ENCODE results near the gene FBXL19. TPM values are rescaled to one million over a fixed set of nuclear protein-coding genes. Genes with fewer than 3 reads are reported as not detected.
"Not testable (repeated sequence)": the region's sequence is repeated elsewhere in the genome, so short reads cannot be mapped to it uniquely, and the experiment has no call there.

Gene FBXL19
- total RNA-seq, 1 experiment from 2014 or later, result 14.2 TPM

DNA sequence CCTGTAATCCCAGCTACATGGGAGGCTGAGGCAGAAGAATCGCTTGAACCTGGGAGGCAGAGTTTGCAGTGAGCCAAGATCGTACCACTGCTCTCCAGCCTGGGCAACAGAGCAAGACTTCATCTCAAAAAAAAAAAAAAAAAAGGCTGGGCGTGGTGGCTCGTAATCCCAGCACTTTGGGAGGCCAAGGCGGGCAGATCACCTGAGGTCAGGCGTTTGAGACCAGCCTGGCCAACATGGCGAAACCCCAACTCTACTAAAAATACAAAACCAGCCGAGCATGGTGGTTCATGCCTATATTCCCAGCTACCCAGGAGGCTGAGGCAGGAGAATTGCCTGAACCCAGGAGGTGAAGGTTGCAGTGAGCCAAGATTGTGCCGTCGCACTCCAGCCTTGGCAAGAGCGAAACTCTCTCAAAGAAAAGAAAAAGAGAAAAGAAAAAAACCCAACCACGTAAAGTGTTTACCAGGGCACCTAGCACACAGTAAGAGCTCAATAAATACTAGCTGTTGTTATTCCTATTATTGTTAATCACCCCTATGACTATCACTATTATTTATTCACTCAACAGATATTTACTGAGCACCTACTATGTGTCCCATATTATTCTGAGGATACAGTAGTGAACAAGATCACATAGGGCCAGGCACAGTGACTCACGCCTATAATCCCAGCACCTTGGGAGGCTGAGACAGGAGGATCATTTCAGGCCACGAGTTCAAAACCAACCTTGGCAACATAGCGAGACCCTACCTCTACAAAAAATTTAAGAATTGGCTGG lies 32.1 kb upstream of the FBXL19 start:
- H3K27me3 ChIP-seq; H3K36me3 ChIP-seq; DNase-seq; H3K9me3 ChIP-seq (replicated peaks); H3K4me3 ChIP-seq; H3K27ac ChIP-seq; H3K4me1 ChIP-seq: not testable (repeated sequence)

DNA sequence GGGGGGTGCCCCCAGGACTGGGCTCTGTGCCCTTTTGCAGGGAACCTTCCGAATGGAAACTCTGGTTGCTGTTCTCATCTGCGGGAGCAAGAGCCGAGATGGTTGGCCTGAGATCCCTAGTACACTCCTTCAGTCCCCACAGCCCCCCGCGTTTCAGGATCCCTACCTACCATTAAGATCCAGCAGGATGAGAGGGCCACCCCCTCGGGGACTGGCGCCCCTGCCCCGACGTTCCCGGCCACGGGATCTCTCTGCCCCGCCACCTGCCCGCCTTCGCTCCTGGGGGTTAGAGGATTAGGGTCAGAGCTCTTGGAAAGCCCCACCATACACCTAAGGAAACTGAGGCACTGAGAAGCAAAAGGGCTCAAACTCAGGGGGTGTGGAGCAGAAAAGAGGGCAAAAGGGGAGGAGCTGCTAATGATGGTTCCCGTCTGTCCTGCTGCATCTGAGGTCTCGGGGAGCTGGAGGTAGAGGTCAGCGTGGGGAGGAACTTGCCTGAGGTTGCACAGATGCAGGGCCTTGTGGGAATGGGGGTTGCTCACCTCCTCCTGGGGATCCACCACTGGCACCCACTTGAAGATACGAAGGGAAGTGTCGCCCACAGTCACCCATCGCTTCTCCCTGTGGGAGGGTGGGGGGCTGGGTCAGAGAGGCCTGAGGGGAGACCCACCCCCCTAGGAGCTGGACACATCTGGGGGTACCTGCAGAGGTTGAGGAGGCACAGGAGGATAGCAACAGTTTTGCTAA lies 30.5 kb upstream of the FBXL19 start:
- H3K27me3 ChIP-seq, result no peaks in the 10 kb centered on the region
- H3K36me3 ChIP-seq, result peaks cover 3% of the 10 kb centered on the region; the same call in 1 of the 2 replicates
- no peaks in the 10 kb centered on the region for H3K9me3 ChIP-seq (replicated peaks)
- H3K27ac ChIP-seq, result no peak overlapping the region
- peaks cover 5% of the 10 kb centered on the region; the same call in 1 of the 2 replicates for H3K4me1 ChIP-seq
- peak overlapping the region; percentile 92 for H3K4me3 ChIP-seq
- DNase-seq, result no peak

DNA sequence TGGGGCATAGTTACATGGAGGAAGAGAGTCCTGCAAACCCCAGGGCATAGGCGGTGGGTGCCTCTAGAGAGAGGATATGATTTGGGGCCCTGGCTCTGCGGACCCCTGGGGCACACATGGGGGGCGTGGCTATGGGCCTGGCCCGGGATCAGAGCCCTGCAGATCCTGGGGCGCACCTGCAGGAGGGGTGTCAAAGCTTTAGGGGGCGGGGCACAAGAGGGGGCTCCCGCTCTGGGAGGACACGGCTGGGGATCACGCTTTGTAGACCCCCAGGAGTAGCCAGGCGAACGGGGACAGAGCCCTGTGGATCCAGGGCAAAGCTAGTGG lies 30.0 kb upstream of the FBXL19 start:
- Histone ChIP-seq H3K27me3 (no peaks in the 10 kb centered on the region), H3K27ac (peak overlapping the region; percentile 44; the same call in 1 of the 2 replicates), H3K36me3 (peaks cover 3% of the 10 kb centered on the region; the same call in 1 of the 2 replicates), H3K4me3 (peak overlapping the region; percentile 92), H3K4me1 (peaks cover 5% of the 10 kb centered on the region; the same call in 1 of the 2 replicates), H3K9me3 (replicated peaks) (no peaks in the 10 kb centered on the region)
- peak; percentile 26 to 38 for DNase-seq

DNA sequence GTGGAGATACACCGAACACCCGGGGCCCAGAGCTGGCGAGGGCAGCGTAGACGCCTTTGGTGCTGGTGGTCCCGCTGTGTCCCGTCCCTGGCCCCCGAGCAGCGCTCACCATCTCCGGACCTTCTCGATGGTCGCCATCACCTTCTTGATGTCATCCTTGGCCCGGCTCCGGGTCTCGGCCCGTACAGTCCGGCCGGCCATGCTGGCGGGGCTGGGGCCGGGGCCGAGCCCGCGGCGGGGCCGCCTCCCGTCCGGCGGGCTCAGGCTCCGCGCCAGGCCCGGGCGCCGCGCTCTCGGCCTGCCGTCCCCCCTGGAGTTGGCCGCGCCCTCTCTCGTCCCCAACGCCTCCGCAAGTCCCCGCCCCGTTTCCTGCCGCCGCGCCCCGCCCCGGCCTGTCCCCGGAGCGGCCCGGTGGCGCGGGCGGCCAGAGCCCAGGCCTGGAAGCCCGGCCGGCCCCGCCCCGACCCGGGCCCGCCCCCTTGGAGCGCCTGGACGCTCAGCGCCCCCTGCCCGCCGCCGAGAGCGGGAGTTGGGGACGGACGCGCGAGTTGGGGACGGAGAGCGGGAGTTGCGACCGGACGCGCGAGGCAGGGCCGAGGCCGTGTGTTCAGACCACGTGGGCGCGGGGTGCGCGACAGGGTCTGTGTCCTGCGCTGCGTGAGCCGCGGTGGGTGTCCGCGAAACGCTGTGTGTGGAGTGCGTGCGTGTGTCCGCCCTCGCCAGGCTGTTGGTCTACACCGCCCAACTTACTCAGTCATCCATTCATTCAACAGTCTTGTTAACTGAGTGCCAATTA lies 29.4 kb upstream of the FBXL19 start, which contains the start of gene BCL7C:
TSS of gene BCL7C (minus strand) at position 334 of the 796 bp plus-strand sequence. CDS start at position 201, 133 bp downstream.
- no peaks in the 10 kb centered on the region for H3K27me3 ChIP-seq
- H3K9me3 ChIP-seq (replicated peaks), result no peaks in the 10 kb centered on the region
- H3K27ac ChIP-seq, result peak within 1 kb of the TSS; percentile 44; the same call in 1 of the 2 replicates
- H3K4me1 ChIP-seq, result peaks cover 5% of the 10 kb centered on the region; the same call in 1 of the 2 replicates
- H3K36me3 ChIP-seq, result peaks cover 3% of the 10 kb centered on the region; the same call in 1 of the 2 replicates
- DNase-seq, result peak; percentile 90 to 91
- peak within 1 kb of the TSS; percentile 92 for H3K4me3 ChIP-seq

DNA sequence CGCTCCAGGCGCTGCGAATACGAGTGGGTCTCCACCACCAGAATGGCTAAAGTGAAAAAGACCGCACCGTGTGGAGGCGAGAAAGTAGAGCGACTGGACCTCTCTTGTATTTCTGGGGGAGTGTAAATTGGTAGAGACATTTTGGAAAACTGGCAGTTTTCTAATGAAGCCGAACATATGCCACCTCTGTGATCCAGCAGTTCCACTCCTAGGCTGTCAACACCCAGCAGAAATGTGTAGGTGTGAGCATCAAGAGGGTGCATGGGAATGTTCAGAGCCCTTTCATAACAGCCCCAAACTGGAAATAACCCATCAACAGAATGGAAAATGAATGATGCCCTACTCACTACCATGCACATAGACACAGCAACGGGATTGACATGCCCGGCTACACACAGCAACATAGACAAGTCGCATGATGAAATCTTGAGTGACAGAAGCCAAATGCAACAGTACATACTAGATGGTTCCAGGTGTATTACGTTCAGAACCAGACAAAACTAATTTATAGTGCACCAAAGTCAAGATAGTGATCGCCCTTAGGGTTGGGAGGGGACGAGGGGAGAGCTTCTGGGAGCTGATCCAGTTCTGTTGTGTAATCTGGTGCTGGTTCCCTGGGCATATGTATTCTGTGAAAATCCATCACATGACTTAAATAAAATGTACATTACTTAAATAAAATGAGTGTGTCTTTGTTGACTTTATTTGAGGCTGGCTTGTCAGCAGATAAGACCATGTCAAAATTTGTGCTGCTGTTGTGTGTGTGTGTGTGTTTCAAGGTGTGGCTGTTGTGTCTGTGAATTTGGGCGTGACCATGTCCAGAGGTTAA lies 28.6 kb upstream of the FBXL19 start:
- no peaks in the 10 kb centered on the region for H3K27me3 ChIP-seq
- peaks cover 3% of the 10 kb centered on the region; the same call in 1 of the 2 replicates for H3K36me3 ChIP-seq
- no peaks in the 10 kb centered on the region for H3K9me3 ChIP-seq (replicated peaks)
- H3K4me1 ChIP-seq, result peaks cover 5% of the 10 kb centered on the region; the same call in 1 of the 2 replicates
- peak overlapping the region; percentile 92 for H3K4me3 ChIP-seq
- H3K27ac ChIP-seq, result peak overlapping the region; percentile 34; the same call in 1 of the 2 replicates
- no peak for DNase-seq

DNA sequence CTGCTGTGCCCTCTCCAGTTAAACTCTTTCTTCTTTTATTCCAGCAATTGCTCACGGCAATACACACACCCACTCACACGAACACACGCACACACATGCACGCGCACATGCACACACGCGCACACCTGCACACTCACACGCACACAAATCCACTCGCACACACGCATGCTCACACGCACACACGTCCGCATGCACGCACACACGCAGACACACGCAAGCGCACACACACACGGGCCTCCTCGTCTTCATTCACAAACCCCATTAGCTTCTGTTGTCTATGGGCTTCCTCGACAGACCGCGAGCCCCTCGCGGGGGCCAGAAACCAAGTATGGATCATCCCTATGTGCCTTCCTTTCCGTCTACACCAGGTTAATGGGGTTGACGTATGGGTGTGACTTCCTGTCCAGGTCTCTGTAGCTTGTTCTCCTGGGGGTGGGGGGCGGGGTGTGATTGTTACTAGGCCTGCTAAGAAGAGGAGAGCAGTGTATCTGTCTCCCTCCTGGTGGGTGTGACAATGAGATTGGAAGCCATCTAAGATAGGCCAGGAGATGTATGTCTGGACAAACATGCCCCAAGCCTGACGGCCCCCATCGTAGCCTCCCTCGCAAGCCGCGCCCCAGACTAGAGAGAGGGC lies 27.6 kb upstream of the FBXL19 start:
- Histone ChIP-seq H3K27ac (peak overlapping the region; percentile 88), H3K4me1 (peaks cover 5% of the 10 kb centered on the region; the same call in 1 of the 2 replicates), H3K9me3 (replicated peaks) (no peaks in the 10 kb centered on the region), H3K4me3 (peak overlapping the region; percentile 64), H3K27me3 (no peaks in the 10 kb centered on the region), H3K36me3 (peaks cover 3% of the 10 kb centered on the region; the same call in 1 of the 2 replicates)
- DNase-seq, result no peak

DNA sequence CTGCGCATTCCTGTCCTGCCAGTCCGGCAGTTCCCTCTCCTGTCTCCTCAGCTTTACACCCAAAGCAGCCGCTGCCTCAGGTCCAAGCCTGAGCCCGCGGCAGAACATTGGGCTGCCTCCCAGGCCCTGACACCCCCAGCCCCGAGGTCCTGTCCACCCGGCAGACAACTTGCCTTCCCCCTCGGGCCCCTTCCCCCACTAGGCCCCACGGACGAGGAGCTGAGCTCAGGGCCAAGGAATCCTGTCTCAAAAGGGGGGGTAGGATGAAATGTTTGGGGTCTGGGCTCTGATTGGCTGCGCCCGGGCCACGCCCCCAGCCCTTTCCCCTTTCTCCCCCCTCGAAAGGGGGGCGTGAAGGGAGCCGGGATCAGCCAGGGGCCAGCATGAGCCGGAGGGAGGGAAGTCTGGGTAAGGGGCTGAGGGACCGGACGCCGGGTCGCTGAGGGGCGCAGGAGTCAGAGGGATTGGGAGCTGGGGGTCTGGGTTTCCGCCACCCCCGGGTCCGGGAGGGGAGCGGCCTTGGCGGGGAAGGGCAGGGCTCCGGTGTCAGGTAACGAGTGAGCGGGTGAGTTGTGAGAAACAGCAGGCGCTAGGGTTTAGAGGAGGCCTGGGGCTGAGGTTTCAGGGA lies 27.0 kb upstream of the FBXL19 start, which contains the start of gene CTF1:
TSS of gene CTF1 (plus strand) at position 354 of the 628 bp plus-strand sequence. CDS start at position 384, 30 bp downstream.
- Histone ChIP-seq H3K36me3 (peaks cover 2% of the 10 kb centered on the region; the same call in 1 of the 2 replicates), H3K9me3 (replicated peaks) (no peaks in the 10 kb centered on the region), H3K27ac (peak within 1 kb of the TSS; percentile 88), H3K27me3 (no peaks in the 10 kb centered on the region), H3K4me1 (peaks cover 5% of the 10 kb centered on the region; the same call in 1 of the 2 replicates), H3K4me3 (peak within 1 kb of the TSS; percentile 64)
- peak; percentile 85 to 88 for DNase-seq

DNA sequence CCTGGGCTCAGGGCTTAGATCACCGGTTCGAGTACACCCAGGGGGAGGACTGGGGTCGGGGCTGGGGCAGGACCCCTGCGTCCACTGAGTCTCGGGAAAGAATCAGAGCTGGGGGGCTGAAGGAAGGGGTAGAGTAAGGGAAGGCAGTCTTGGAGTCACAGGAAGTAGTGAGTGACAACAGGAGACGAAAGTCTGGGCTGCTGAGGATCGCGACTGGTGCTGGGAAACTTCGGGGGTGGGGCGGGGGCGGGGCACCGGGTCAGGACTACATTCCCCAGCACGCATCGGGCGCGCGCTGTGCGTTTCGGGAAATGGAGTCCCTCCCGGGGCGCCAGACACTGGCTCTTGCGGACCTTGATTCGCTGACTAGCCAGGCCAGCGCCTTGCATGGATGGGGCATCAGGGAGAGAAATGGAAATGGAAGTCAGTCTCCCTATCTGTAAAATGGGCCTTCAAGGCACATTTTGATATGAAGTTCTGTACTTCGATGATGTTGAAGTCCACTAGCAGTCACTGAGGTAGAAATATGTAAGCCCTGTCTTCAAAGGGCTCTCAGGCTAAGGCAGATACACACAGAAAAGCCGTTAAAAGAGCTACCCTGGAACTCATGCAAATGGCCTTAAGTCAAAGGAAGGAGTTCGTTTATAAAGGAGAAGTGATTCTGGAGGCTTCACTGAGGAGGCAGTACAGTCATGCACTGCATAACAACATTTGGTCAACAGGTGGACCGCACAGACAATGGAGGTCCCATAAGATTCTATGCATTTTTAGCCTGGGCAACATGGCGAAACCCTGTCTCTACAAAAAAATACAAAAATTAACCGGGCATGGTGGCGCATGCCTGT lies 26.3 kb upstream of the FBXL19 start:
- Histone ChIP-seq H3K27ac (peak overlapping the region; percentile 88), H3K4me3 (peak overlapping the region; percentile 64), H3K9me3 (replicated peaks) (no peaks in the 10 kb centered on the region), H3K4me1 (peaks cover 5% of the 10 kb centered on the region; the same call in 1 of the 2 replicates), H3K27me3 (no peaks in the 10 kb centered on the region), H3K36me3 (no peaks in the 10 kb centered on the region)
- peak; percentile 91 to 95 for DNase-seq

DNA sequence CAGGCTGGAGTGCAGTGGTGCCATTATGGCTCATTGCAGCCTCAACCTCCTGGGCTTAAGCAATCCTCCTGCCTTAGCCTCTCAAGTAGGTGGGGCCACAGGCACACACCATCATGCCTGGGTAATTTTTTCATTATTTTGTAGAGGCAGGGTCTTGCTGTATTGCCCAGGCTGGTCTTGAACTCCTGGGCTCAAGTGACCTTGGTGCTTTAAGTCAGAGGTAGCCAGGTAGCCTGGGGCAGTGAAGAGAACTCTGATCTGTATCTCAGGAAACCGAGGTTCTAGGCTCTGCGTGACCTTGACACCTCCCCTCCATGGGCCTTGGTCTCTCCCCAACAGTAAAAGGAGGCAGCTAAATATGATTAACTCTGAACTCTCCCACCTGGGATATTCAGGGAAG lies 23.6 kb upstream of the FBXL19 start:
- Histone ChIP-seq H3K4me3 (no peak overlapping the region), H3K27me3 (no peaks in the 10 kb centered on the region), H3K36me3 (no peaks in the 10 kb centered on the region), H3K27ac (no peak overlapping the region), H3K4me1 (peaks cover 5% of the 10 kb centered on the region; the same call in 1 of the 2 replicates), H3K9me3 (replicated peaks) (no peaks in the 10 kb centered on the region)
- no peak for DNase-seq

DNA sequence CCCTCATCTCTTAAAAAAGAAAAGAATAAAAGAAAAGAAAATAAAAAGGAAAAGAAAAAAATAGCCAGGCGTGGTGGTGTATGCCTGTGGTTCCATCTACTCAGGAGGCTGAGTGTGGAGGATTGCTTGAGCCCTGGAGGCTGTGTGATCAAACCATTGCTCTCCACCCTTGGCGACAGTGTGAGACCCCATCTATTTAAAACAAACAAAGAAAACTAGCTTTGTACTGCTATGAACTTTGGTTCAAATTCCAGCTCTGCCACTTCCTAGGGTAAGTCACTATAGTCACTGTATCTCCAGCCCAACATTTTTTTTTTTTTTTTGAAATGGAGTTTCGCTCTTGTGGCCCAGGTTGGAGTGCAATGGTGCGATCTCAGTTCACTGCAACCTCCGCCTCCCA lies 22.8 kb upstream of the FBXL19 start:
- no peaks in the 10 kb centered on the region for H3K36me3 ChIP-seq
- no peak for DNase-seq
- H3K4me3 ChIP-seq, result no peak overlapping the region
- no peaks in the 10 kb centered on the region for H3K9me3 ChIP-seq (replicated peaks)
- H3K4me1 ChIP-seq, result peaks cover 3% of the 10 kb centered on the region; the same call in 1 of the 2 replicates
- no peak overlapping the region for H3K27ac ChIP-seq
- no peaks in the 10 kb centered on the region for H3K27me3 ChIP-seq

DNA sequence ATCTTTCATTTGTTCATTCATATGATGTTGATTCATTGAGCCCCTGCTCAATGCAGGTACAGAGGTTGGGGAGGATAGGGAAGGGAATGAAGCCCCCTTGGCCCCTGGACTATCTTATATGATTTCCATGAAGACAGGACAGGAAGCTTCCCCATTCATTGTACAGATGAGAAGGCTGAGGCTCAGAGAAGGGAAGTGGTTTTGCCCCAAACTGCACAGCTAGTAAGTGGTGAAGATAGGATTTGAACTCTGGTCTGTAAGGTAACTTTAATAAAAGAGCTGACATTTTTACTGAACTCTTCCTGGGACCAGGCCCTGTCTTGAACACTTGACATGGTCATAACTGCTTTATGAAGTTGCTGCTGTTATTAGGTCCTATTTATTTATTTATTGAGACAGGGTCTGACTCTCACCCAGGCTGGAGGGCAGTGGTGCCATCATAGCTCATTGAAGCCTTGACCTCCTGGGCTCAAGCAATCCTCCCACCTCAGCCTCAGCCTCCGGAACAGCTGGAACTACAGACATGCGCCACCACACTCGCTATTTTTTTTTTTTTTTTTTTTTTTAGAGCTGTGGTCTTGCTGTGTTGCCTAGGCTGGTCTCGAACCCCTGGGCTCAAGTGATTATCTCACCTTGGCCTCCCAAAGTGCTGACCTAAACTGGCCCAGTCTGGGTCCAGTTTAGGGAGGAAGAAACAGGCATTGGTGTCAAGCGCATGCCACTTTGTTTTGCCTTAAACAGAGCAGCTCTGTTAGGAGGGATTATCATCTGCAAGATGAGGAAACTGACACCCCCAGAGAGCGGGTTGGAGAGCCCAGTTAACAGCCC lies 22.0 kb upstream of the FBXL19 start:
- Histone ChIP-seq H3K4me1 (no peaks in the 10 kb centered on the region), H3K27ac (peak overlapping the region; percentile 43; the same call in 1 of the 2 replicates), H3K4me3 (peak overlapping the region; percentile 64), H3K27me3 (no peaks in the 10 kb centered on the region), H3K36me3 (no peaks in the 10 kb centered on the region), H3K9me3 (replicated peaks) (no peaks in the 10 kb centered on the region)
- DNase-seq, result peak in 1 of 2 experiments; percentile 47

All from SJCRH30 (cell line).